ENCODE data around the gene REELD1.

REELD1 gene

GRCh38 chr4:146175541-146176453, 38.5 kb upstream of the REELD1 start, which contains the start of gene LSM6 (continued):
- TF ChIP-seq ZNF624 (tag by site-specific recombination; IDR thresholded peaks at IDR 0.05) (no peak), ZNF837 (tag by site-specific recombination; IDR thresholded peaks at IDR 0.05) (no peak), ZNF155 (tag by site-specific recombination; IDR thresholded peaks at IDR 0.05) (no peak), ZNF16 (tag by site-specific recombination; IDR thresholded peaks at IDR 0.05; ENCODE audit: low read depth) (no peak), ZFP41 (tag by site-specific recombination; IDR thresholded peaks at IDR 0.05; ENCODE audit: borderline replicate concordance) (no peak), ZNF140 (tag by site-specific recombination; IDR thresholded peaks at IDR 0.05) (no peak), FEZF1 (tag by site-specific recombination; IDR thresholded peaks at IDR 0.05) (no peak), ZBTB17 (tag by site-specific recombination; IDR thresholded peaks at IDR 0.05) (no peak; the same call in 1 of the 2 replicates), ZNF24 (tag by site-specific recombination; IDR thresholded peaks at IDR 0.05) (no peak), ZNF76 (tag by site-specific recombination; IDR thresholded peaks at IDR 0.05; ENCODE audit: borderline replicate concordance, low read depth) (peak; percentile 48; the same call in 1 of the 2 replicates), ZNF184 (tag by site-specific recombination; IDR thresholded peaks at IDR 0.05) (no peak), ZNF2 (tag by site-specific recombination; IDR thresholded peaks at IDR 0.05) (0 out of 2 replicates have a peak, but pooled peaks have one; percentile 36), ZNF747 (tag by site-specific recombination; IDR thresholded peaks at IDR 0.05) (no peak), IKZF3 (tag by site-specific recombination; IDR thresholded peaks at IDR 0.05) (no peak), TCF7L2 (IDR thresholded peaks at IDR 0.05; ENCODE audit: borderline replicate concordance, low read depth, low read length) (no peak), ZNF221 (tag by site-specific recombination; IDR thresholded peaks at IDR 0.05; ENCODE audit: borderline replicate concordance) (no peak), ZSCAN30 (tag by site-specific recombination; IDR thresholded peaks at IDR 0.05) (peak; percentile 56; the same call in 1 of the 2 replicates), BCL11A (tag by site-specific recombination; IDR thresholded peaks at IDR 0.05; ENCODE audit: low read depth) (no peak), ZXDB (tag by site-specific recombination; IDR thresholded peaks at IDR 0.05) (peak; percentile 92), ZNF274 (IDR thresholded peaks at IDR 0.05; ENCODE audit: low read length) (no peak), ZNF274 (tag by site-specific recombination; IDR thresholded peaks at IDR 0.05; ENCODE audit: borderline replicate concordance) (no peak), ZNF335 (tag by site-specific recombination; conservative IDR thresholded peaks at IDR 0.05) (peak; percentile 71), KLF8 (tag by site-specific recombination; IDR thresholded peaks at IDR 0.05) (no peak), ZNF341 (tag by site-specific recombination; IDR thresholded peaks at IDR 0.05; ENCODE audit: low read depth) (peak; percentile 25; the same call in 1 of the 2 replicates), MEIS1 (CRISPR knock-in tag; IDR thresholded peaks at IDR 0.05; ENCODE audit: borderline replicate concordance) (no peak), YY2 (tag by site-specific recombination; IDR thresholded peaks at IDR 0.05) (no peak), ZSCAN23 (tag by site-specific recombination; IDR thresholded peaks at IDR 0.05) (no peak), ZNF791 (tag by site-specific recombination; IDR thresholded peaks at IDR 0.05) (no peak), ZNF707 (tag by site-specific recombination; IDR thresholded peaks at IDR 0.05) (no peak), SCRT1 (tag by site-specific recombination; IDR thresholded peaks at IDR 0.05; ENCODE audit: borderline replicate concordance) (no peak), GLI4 (tag by site-specific recombination; IDR thresholded peaks at IDR 0.05) (no peak)
- TF ChIP-seq, protein P1, sequence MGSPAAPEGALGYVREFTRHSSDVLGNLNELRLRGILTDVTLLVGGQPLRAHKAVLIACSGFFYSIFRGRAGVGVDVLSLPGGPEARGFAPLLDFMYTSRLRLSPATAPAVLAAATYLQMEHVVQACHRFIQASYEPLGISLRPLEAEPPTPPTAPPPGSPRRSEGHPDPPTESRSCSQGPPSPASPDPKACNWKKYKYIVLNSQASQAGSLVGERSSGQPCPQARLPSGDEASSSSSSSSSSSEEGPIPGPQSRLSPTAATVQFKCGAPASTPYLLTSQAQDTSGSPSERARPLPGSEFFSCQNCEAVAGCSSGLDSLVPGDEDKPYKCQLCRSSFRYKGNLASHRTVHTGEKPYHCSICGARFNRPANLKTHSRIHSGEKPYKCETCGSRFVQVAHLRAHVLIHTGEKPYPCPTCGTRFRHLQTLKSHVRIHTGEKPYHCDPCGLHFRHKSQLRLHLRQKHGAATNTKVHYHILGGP (tag by site-specific recombination; IDR thresholded peaks at IDR 0.05): no peak
- TF ChIP-seq, protein P2, sequence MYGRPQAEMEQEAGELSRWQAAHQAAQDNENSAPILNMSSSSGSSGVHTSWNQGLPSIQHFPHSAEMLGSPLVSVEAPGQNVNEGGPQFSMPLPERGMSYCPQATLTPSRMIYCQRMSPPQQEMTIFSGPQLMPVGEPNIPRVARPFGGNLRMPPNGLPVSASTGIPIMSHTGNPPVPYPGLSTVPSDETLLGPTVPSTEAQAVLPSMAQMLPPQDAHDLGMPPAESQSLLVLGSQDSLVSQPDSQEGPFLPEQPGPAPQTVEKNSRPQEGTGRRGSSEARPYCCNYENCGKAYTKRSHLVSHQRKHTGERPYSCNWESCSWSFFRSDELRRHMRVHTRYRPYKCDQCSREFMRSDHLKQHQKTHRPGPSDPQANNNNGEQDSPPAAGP (tag by site-specific recombination; IDR thresholded peaks at IDR 0.05): no peak
- TF ChIP-seq, protein P3, sequence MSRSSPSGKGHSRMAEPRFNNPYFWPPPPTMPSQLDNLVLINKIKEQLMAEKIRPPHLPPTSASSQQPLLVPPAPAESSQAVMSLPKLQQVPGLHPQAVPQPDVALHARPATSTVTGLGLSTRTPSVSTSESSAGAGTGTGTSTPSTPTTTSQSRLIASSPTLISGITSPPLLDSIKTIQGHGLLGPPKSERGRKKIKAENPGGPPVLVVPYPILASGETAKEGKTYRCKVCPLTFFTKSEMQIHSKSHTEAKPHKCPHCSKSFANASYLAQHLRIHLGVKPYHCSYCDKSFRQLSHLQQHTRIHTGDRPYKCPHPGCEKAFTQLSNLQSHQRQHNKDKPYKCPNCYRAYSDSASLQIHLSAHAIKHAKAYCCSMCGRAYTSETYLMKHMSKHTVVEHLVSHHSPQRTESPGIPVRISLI (tag by site-specific recombination; IDR thresholded peaks at IDR 0.05): no peak
- TF ChIP-seq, protein P4, sequence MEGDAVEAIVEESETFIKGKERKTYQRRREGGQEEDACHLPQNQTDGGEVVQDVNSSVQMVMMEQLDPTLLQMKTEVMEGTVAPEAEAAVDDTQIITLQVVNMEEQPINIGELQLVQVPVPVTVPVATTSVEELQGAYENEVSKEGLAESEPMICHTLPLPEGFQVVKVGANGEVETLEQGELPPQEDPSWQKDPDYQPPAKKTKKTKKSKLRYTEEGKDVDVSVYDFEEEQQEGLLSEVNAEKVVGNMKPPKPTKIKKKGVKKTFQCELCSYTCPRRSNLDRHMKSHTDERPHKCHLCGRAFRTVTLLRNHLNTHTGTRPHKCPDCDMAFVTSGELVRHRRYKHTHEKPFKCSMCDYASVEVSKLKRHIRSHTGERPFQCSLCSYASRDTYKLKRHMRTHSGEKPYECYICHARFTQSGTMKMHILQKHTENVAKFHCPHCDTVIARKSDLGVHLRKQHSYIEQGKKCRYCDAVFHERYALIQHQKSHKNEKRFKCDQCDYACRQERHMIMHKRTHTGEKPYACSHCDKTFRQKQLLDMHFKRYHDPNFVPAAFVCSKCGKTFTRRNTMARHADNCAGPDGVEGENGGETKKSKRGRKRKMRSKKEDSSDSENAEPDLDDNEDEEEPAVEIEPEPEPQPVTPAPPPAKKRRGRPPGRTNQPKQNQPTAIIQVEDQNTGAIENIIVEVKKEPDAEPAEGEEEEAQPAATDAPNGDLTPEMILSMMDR (tag by site-specific recombination; IDR thresholded peaks at IDR 0.05): peak; percentile 58
